Esophagus squamous epithelium (tissue), 5 donors: ENCODE data around the gene IGF1R. TPM values are rescaled to one million over a fixed set of nuclear protein-coding genes. Genes with fewer than 3 reads are reported as not detected.

Experiments
- DNase-seq: peaks from one replicate; lab custom pipeline; 2025; lab: John Stamatoyannopoulos, UW
- H3K27ac ChIP-seq, 4 donors: fragments of 200-600 bp; sonication (generic); one replicate each; pipeline ENCODE4 v1.5.1; 2016 to 2019; ENCODE audit warnings: mild to moderate bottlenecking in 1 of 4
- H3K27me3 ChIP-seq, 4 donors: fragments of 200-600 bp; sonication (generic); 1 replicate in 3 of 4; 2 replicates in 1 of 4; pipeline versions ENCODE4 v1.5.1 to v1.6.0; 2017 to 2021; ENCODE audit warnings: antibody characterized with exemption in 1 of 4
- H3K36me3 ChIP-seq, 3 donors: fragments of 200-600 bp; sonication (generic); one replicate each; pipeline ENCODE4 v1.5.1; 2016 to 2019
- H3K4me1 ChIP-seq, 3 donors: fragments of 200-600 bp; sonication (generic); one replicate each; pipeline ENCODE4 v1.5.1; 2017 to 2019
- H3K4me3 ChIP-seq, 4 donors: fragments of 200-600 bp; sonication (generic); 1 replicate in 3 of 4; 2 replicates in 1 of 4; pipeline ENCODE4 v1.5.1; 2016 to 2019; ENCODE audit warnings: mild to moderate bottlenecking in 2 of 4, moderate library complexity in 1 of 4
- H3K9me3 ChIP-seq, 3 donors: fragments of 200-600 bp; sonication (generic); one replicate each; pipeline ENCODE4 v1.5.1; 2016 to 2019
- POLR2A ChIP-seq, 4 donors: fragments of 450-650 bp; IDR thresholded peaks; one replicate each; pipeline ENCODE4 v1.6.1; 2017; ENCODE audit warnings: antibody characterized with exemption in 4 of 4, mild to moderate bottlenecking in 4 of 4, moderate library complexity in 3 of 4
- WGBS, 2 donors: methylation state at CpG; one replicate each; pipeline ENCODE4 v1.1.5; 2018; 5-methylcytosine and 5-hydroxymethylcytosine counted together
- intact Hi-C: fragments of 100-400 bp; cut with DNase I; formaldehyde crosslinking; loops from one replicate; pipeline ENCODE4 v1.15.0; 2022
- total RNA-seq, 4 donors: library from RNA; depleted of rRNA; stranded (reverse); fragments of >200 nt; gene quantifications; one replicate each; pipeline ENCODE4 v1.1.0, GENCODE V29; 2016
- TF ChIP-seq, protein P1 (sequence below), 6 experiments: fragments of 450-650 bp in 4 of 6; fragments of 200-600 bp in 2 of 6; sonication (generic) in 2 of 6; IDR thresholded peaks; one replicate each; pipeline ENCODE4 v1.5.1; 2016 to 2019; ENCODE audit warnings: antibody characterized with exemption in 6 of 6, mild to moderate bottlenecking in 4 of 6, moderate library complexity in 4 of 6
- donor health status: DM: yes; HTN: yes; CAD: no.

IGF1R gene
- total RNA-seq, 4 donors from 2014 or later = 20.5 to 54.8 (median 40.4) TPM

GRCh38 chr15:98803228-98804056 is 155.1 kb downstream of the IGF1R start:
- Histone ChIP-seq H3K4me1 (peaks cover 26 to 73% (median 52%) of the 10 kb centered on the region in 3 donors), H3K4me3 (no peak overlapping the region), H3K27me3 (no peaks in the 10 kb centered on the region), H3K27ac (no peak overlapping the region), H3K36me3 (no peaks in the 10 kb centered on the region), H3K9me3 (no peaks in the 10 kb centered on the region)
- no peak for TF ChIP-seq POLR2A (IDR thresholded peaks at IDR 0.05)
- TF ChIP-seq, protein P1, sequence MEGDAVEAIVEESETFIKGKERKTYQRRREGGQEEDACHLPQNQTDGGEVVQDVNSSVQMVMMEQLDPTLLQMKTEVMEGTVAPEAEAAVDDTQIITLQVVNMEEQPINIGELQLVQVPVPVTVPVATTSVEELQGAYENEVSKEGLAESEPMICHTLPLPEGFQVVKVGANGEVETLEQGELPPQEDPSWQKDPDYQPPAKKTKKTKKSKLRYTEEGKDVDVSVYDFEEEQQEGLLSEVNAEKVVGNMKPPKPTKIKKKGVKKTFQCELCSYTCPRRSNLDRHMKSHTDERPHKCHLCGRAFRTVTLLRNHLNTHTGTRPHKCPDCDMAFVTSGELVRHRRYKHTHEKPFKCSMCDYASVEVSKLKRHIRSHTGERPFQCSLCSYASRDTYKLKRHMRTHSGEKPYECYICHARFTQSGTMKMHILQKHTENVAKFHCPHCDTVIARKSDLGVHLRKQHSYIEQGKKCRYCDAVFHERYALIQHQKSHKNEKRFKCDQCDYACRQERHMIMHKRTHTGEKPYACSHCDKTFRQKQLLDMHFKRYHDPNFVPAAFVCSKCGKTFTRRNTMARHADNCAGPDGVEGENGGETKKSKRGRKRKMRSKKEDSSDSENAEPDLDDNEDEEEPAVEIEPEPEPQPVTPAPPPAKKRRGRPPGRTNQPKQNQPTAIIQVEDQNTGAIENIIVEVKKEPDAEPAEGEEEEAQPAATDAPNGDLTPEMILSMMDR (IDR thresholded peaks at IDR 0.05) = no peak
- DNase-seq = no peak
- intact Hi-C loops = no loop called here
- 78 to 81% methylated on average over 14 of the region's 14 CpGs for WGBS, 2 donors

- Histone ChIP-seq H3K9me3 (no peaks in the 10 kb centered on the region), H3K36me3 (no peaks in the 10 kb centered on the region), H3K4me1 (peaks cover 22 to 70% (median 48%) of the 10 kb centered on the region in 3 donors), H3K27ac (no peak overlapping the region), H3K27me3 (no peaks in the 10 kb centered on the region), H3K4me3 (no peak overlapping the region)
- no peak for DNase-seq
- intact Hi-C loops = no loop called here
- 93% methylated on average over 5 of the region's 5 CpGs for WGBS, 2 donors
- TF ChIP-seq POLR2A (IDR thresholded peaks at IDR 0.05) = no peak
- TF ChIP-seq, protein P1 (IDR thresholded peaks at IDR 0.05) = peak in 1 of 6 experiments; percentile 26
Observed at GRCh38 chr15:98804057-98804380, 155.7 kb downstream of the IGF1R start.

DNA sequence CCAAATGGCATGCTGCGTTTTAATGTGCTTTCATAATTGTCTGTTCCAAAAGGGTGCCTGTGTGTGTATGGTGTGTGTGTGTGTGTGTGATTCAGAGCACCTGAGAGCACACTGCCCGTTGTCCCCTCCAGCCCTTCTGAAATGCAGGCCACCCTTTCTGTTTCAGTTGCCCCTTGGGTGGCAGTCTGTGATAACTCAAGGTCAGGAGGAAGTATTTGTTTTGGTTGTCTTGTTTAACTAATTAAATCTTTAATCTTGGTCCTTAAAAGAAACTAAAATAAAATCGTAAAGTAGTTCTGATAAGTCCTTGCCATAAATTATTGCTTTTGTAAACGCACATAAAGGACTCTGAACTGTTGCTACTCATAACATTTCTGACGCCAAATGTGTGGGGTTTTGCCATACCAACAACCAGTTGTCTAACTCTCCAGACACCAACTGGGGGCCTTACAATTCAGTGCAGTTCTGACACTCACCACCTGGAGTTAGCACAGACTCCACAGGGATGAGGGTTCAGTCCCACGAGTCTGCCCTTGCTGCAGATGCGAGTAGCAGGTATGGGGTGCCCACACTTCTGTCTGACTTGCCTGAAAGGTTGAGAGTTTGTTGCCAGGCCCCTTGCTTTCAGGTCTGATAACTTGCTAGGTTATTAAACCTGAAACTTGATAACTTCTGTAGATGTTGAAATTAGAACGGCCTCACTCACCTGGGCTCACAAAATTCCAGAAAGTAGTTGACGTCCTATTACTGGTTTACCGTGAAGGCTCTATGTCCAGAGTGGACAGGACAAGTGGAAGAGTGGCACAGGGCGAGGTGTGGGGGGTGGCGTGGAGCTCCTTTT is 157.3 kb downstream of the IGF1R start:
- no peaks in the 10 kb centered on the region for H3K36me3 ChIP-seq
- 75 to 77% methylated on average over 10 to 12 of the region's 12 CpGs for WGBS, 2 donors
- no peak for DNase-seq
- H3K27ac ChIP-seq = no peak overlapping the region
- H3K4me3 ChIP-seq = no peak overlapping the region
- no peak for TF ChIP-seq POLR2A (IDR thresholded peaks at IDR 0.05)
- TF ChIP-seq, protein P1 (IDR thresholded peaks at IDR 0.05) = peak in 2 of 6 experiments; percentile 6 to 37
- intact Hi-C loops = no loop called here
- H3K4me1 ChIP-seq = peaks cover 18 to 67% (median 34%) of the 10 kb centered on the region in 3 donors
- no peaks in the 10 kb centered on the region for H3K27me3 ChIP-seq
- H3K9me3 ChIP-seq = no peaks in the 10 kb centered on the region

- 89 to 93% methylated on average over 9 of the region's 9 CpGs for WGBS, 2 donors
- no peak overlapping the region for H3K27ac ChIP-seq
Observed at GRCh38 chr15:98806275-98806895, 158.0 kb downstream of the IGF1R start.

More at GRCh38 chr15:98806275-98806895, 158.0 kb downstream of the IGF1R start:
- DNase-seq = no peak
- TF ChIP-seq, protein P1 (IDR thresholded peaks at IDR 0.05) = no peak
- Histone ChIP-seq H3K4me1 (peaks cover 11 to 59% (median 26%) of the 10 kb centered on the region in 3 donors), H3K27me3 (no peaks in the 10 kb centered on the region), H3K9me3 (no peaks in the 10 kb centered on the region), H3K36me3 (no peaks in the 10 kb centered on the region), H3K4me3 (no peak overlapping the region)
- intact Hi-C loops = no loop called here
